ENCODE data around the gene AEN. TPM values are rescaled to one million over a fixed set of nuclear protein-coding genes. Genes with fewer than 3 reads are reported as not detected.

The AEN gene
- total RNA-seq, 1 donor from 2014 or later = 41.9 TPM

DNA sequence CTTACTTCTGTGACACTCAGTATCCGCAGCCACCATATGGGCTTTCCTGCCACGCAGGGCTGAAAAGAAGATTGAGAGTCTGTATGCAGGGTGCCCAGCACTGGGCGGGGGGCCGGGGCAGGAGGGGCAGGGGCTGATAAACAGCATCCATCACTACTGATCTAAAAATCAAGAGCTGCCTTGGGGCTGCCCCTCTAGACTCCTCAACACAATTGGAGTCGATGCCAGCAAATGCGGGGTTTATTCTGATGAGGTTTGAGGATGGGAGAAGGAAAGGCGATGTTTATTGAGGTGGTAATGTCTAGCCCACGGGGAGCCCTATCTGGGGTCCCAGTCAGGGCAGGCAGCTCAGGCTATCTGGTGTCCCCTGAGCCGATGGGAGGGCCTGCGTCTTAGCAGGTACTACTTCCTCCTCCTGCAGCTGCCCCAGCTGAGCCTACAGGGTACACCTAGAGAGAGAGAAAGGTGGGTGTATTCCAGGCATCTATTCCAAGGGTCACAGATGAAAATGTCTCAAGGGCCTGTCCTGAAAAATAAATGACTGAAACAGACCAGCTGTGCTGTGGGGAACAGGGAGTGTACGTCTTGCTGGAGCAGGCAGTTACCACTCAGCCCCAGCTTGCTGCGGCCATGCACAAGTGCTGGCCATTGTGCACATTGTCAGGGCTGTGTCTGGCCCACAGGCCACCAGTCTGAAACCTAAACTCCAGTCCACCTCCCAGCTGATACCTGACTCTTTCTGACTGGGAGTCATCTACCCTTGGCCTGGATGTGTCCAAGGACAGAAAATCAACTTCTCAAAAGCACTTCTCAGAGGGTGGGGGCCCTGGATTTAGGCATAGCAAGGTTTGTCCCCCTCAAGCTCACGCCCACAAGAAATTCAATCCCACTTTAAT is 37.2 kb downstream of the AEN start:
- Mint-ChIP-seq H3K27ac (peak overlapping the region; percentile 94), H3K9me3 (no peaks in the 10 kb centered on the region), H3K4me1 (peaks cover 67% of the 10 kb centered on the region), H3K4me3 (peak overlapping the region; percentile 53), H3K27me3 (no peaks in the 10 kb centered on the region), H3K36me3 (ENCODE audit: low read depth) (peaks cover 12% of the 10 kb centered on the region)
- intact Hi-C loops (cut with micrococcal nuclease) = loop anchor here (5.0 kb wide), 1 partner anchor 44 kb away; no protein-coding TSS in a partner anchor
- CTCF ChIA-PET = interaction anchor here (0.7 to 9.3 kb wide), 3 partner anchors 10 to 34 kb away, joined by 3 to 79 read pairs (median 11); no protein-coding TSS in a partner anchor
- DNase-seq (no peak), ATAC-seq (ENCODE audit: low read depth) (no peak)
- TF ChIP-seq CTCF (IDR thresholded peaks at IDR 0.05) = no peak
- POLR2A ChIA-PET = interaction anchor here (1.2 to 4.7 kb wide), 6 partner anchors 9 to 191 kb away, joined by 3 to 42 read pairs (median 6); partner anchors contain the start of genes AEN, MRPL46 and MRPS11

DNA sequence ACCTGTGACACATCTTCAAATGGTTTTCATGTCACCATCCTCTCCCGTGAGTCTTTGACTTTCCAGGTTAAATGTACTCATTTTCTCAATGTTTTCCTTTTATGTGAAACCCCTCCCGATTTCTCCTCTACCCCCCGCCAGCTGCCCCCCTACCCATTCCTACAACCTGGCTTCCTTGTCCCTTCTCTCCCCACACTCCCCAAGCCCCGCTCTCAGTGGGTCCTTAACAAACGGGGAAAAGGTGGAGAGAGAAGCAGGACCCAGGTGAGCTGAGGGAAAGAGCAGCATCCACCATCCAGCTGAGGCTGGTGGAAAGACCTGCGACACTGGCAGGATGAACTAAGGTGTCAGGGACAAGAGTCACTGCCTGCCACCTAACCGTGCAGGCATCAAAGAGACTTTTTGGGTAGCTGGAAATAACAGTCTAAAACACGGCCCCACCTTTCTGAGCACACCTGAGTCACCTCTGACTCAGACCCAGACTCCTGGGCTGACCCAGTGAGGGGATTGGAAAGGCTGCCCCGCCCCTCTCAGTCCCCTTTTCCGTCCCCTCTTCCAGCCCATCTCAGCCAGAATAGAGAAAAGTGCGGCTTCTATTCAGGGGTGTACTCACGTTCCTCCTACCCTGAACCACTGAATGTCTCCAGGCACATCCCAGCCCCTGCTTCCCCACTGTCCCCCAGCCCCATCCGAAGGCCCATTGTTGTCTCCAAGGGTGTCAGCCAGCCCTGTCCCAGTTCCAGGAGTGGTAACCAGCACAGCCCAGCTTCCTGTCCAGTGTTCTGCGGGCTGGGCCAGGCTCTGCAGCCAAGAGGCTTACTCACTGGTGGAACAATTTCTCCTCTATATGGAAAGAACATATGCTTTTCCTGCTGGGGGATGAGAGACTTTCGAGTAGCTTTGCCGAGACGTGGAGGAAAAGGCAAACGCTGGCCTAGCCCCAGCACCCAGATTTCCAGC is 38.1 kb downstream of the AEN start:
- CTCF ChIA-PET = interaction anchor here (2.8 to 9.3 kb wide), 2 partner anchors 32 to 35 kb away, joined by 11 to 79 read pairs; no protein-coding TSS in a partner anchor
- peaks cover 63% of the 10 kb centered on the region for H3K4me1 Mint-ChIP-seq

DNA sequence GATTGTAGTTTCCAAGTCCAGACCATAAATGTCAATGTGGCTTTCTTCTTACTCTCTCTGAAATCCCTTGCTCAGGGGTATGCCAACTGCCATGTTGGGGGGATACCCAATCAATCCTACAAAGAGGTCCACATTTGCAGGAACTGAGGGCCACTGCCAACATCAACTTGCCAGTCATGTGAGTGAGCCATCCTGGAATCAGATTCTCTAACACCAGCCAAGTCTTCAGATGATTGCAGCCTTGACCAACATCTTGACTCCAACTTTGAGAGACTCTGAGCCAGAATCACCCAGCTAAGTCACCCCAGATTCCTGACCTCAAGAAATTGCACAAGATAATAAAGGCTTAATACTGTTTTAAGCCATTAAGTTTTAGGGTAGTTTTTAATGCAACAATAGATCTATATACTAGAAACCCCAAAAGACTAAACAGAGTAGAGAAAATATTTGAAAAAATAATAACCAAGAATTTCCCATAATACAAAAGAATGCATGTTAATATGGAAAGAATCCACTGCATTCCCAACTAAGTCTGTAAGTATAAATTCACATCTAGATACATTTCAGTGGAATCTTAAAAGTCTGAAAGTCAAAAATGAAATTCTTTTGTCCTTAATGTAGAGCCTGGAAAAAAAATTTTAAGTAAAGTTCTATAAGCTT is 40.0 kb downstream of the AEN start:
- DNase-seq (no peak), ATAC-seq (ENCODE audit: low read depth) (no peak)
- TF ChIP-seq CTCF (IDR thresholded peaks at IDR 0.05) = no peak
- Mint-ChIP-seq H3K4me3 (no peak overlapping the region), H3K27ac (no peak overlapping the region), H3K4me1 (peaks cover 49% of the 10 kb centered on the region), H3K27me3 (no peaks in the 10 kb centered on the region), H3K36me3 (ENCODE audit: low read depth) (peaks cover 5% of the 10 kb centered on the region), H3K9me3 (no peaks in the 10 kb centered on the region)
- POLR2A ChIA-PET = no interaction called here
- intact Hi-C loops (cut with micrococcal nuclease) = loop anchor here (5.0 kb wide), 1 partner anchor 414 kb away; no protein-coding TSS in a partner anchor
- CTCF ChIA-PET = interaction anchor here (9.3 kb wide), 1 partner anchor 37 kb away, joined by 79 read pairs; no protein-coding TSS in a partner anchor

More for the DNA sequence above, 38.1 kb downstream of the AEN start:
- POLR2A ChIA-PET = interaction anchor here (1.8 to 4.7 kb wide), 2 partner anchors 10 to 34 kb away, joined by 5 to 42 read pairs; no protein-coding TSS in a partner anchor
- DNase-seq (no peak), ATAC-seq (ENCODE audit: low read depth) (no peak)
- Mint-ChIP-seq H3K36me3 (ENCODE audit: low read depth) (peaks cover 12% of the 10 kb centered on the region), H3K27me3 (no peaks in the 10 kb centered on the region), H3K4me3 (no peak overlapping the region), H3K27ac (peak overlapping the region; percentile 53), H3K9me3 (no peaks in the 10 kb centered on the region)
- no peak for TF ChIP-seq CTCF (IDR thresholded peaks at IDR 0.05)
- intact Hi-C loops (cut with micrococcal nuclease) = loop anchor here (5.0 kb wide), 1 partner anchor 43 kb away; no protein-coding TSS in a partner anchor

- H3K4me1 Mint-ChIP-seq = peaks cover 43% of the 10 kb centered on the region
These were observed 40.8 kb downstream of the AEN start for GRCh38 chr15:88661761-88662556.

More at GRCh38 chr15:88661761-88662556, 40.8 kb downstream of the AEN start:
- H3K27me3 Mint-ChIP-seq = no peaks in the 10 kb centered on the region
- no peak for TF ChIP-seq CTCF (IDR thresholded peaks at IDR 0.05)
- no peaks in the 10 kb centered on the region for H3K9me3 Mint-ChIP-seq
- ChIA-PET CTCF (interaction anchor here (9.3 kb wide), 1 partner anchor 38 kb away, joined by 79 read pairs; no protein-coding TSS in a partner anchor), POLR2A (no interaction called here)
- no peak overlapping the region for H3K27ac Mint-ChIP-seq
- intact Hi-C loops (cut with micrococcal nuclease) = loop anchor here (5.0 kb wide), 1 partner anchor 415 kb away; no protein-coding TSS in a partner anchor
- peaks cover 5% of the 10 kb centered on the region for H3K36me3 Mint-ChIP-seq (ENCODE audit: low read depth)
- ATAC-seq (ENCODE audit: low read depth) (no peak), DNase-seq (no peak)
- no peak overlapping the region for H3K4me3 Mint-ChIP-seq

All from activated B cell treated with CpG ODN at 0.5 μM for 24 hours (primary cell).